Panc1 (cell line): Measurements from ENCODE around the gene NSUN6. TPM values are rescaled to one million over a fixed set of nuclear protein-coding genes. Genes with fewer than 3 reads are reported as not detected.

Experiments
- ATAC-seq: fragments of 200-7000 bp; cut with Tn5 transposase; 2 replicates; pipeline ENCODE4 v1.9.1; 2020; ENCODE audit warnings: mild to moderate bottlenecking, moderate library complexity
- BruUV-seq: library from RNA; stranded (reverse); fragments of 400-500 nt; replicated peaks from 2 replicates; lab custom pipeline; 2021; lab: Mats Ljungman, UMichigan
- CTCF ChIA-PET: fragments of 300-600 bp; sonication (Branson Sonifier 250); formaldehyde crosslinking; loops from one replicate; lab custom pipeline; 2022; ENCODE audit warnings: antibody characterized with exemption; lab: Charles Lee
- POLR2A ChIA-PET: fragments of 300-600 bp; sonication (Branson Sonifier 250); formaldehyde crosslinking; loops from one replicate; lab custom pipeline; 2022; ENCODE audit warnings: antibody characterized with exemption; lab: Charles Lee
- DNase-seq: peaks from one replicate; pipeline ENCODE4 v3.0.0-alpha.2; 2010; ENCODE audit warnings: low read depth, low spot score
- H3K27ac ChIP-seq: 2 replicates; pipeline ENCODE4 v1.5.1; 2011; ENCODE audit warnings: mild to moderate bottlenecking, low read length, inconsistent platforms
- H3K27me3 ChIP-seq: fragments of 200-500 bp; sonication (Bioruptor generic); 2 replicates; pipeline ENCODE4 v1.6.0; 2014; ENCODE audit warnings: low read length, inconsistent platforms; ENCODE audit not compliant: control insufficient read depth, insufficient read depth
- H3K36me3 ChIP-seq: fragments of 200-500 bp; sonication (Bioruptor generic); 2 replicates; pipeline ENCODE4 v1.5.1; 2014; ENCODE audit warnings: inconsistent platforms, mild to moderate bottlenecking, low read length, moderate library complexity; ENCODE audit not compliant: control insufficient read depth, insufficient read depth
- H3K4me1 ChIP-seq: 2 replicates; pipeline ENCODE4 v1.5.1; 2011; ENCODE audit warnings: inconsistent platforms, mild to moderate bottlenecking, low read length, moderate library complexity; ENCODE audit not compliant: control insufficient read depth, insufficient read depth
- H3K4me3 ChIP-seq, 2 experiments: 2 replicates each; pipeline ENCODE4 v1.5.1; 2011 to 2012; ENCODE audit warnings: low read depth in 2 of 2, low read length in 2 of 2, mild to moderate bottlenecking in 2 of 2, inconsistent platforms in 1 of 2, moderate library complexity in 1 of 2
- H3K9me3 ChIP-seq: fragments of 200-500 bp; sonication (Bioruptor generic); 2 replicates; pipeline ENCODE4 v1.5.1; 2014; ENCODE audit warnings: low read depth, mild to moderate bottlenecking, inconsistent platforms, low read length, moderate library complexity; ENCODE audit not compliant: control insufficient read depth, insufficient read depth
- POLR2AphosphoS5 ChIP-seq: IDR thresholded peaks from 2 replicates; pipeline ENCODE4 v1.6.1; 2012; ENCODE audit warnings: mild to moderate bottlenecking, low read depth, low read length, moderate library complexity
- SIN3A ChIP-seq: IDR thresholded peaks from 2 replicates; pipeline ENCODE4 v1.6.1; 2012; ENCODE audit warnings: low read depth, mild to moderate bottlenecking, low read length, moderate library complexity, borderline replicate concordance; ENCODE audit not compliant: insufficient read depth
- TCF7L2 ChIP-seq: IDR thresholded peaks from 2 replicates; pipeline ENCODE4 v1.6.1; 2011; ENCODE audit warnings: mild to moderate bottlenecking, low read depth, low read length, inconsistent platforms
- in situ Hi-C: cut with HindIII; loops from 2 replicates; pipeline ENCODE4 v1.10.0; 2016; ENCODE audit warnings: low sequenced_read_pairs, low pct_unique_long_range_greater_than_20kb
- intact Hi-C: fragments of 100-400 bp; cut with micrococcal nuclease; formaldehyde crosslinking; loops from one replicate; pipeline ENCODE4 v1.10.0; 2022; ENCODE audit not compliant: unreplicated experiment
- total RNA-seq: library from RNA; stranded (reverse); gene quantifications from one replicate; pipeline ENCODE4 v1.2.1, GENCODE V29; 2021; ENCODE audit not compliant: unreplicated experiment
- TF ChIP-seq, protein P1 (sequence below): fragments of 450-650 bp; IDR thresholded peaks from 2 replicates; pipeline ENCODE4 v1.5.1; 2017; ENCODE audit warnings: mild to moderate bottlenecking
- TF ChIP-seq, protein P2 (sequence below), 2 experiments: IDR thresholded peaks; 2 replicates each; pipeline ENCODE4 v1.6.1; 2011 to 2012; ENCODE audit warnings: low read depth in 2 of 2, control low read depth in 1 of 2, low read length in 1 of 2, mild to moderate bottlenecking in 1 of 2, moderate library complexity in 1 of 2; ENCODE audit not compliant: insufficient read depth in 1 of 2

NSUN6 gene
- total RNA-seq, 1 experiment from 2014 or later: 4.3 TPM

DNA sequence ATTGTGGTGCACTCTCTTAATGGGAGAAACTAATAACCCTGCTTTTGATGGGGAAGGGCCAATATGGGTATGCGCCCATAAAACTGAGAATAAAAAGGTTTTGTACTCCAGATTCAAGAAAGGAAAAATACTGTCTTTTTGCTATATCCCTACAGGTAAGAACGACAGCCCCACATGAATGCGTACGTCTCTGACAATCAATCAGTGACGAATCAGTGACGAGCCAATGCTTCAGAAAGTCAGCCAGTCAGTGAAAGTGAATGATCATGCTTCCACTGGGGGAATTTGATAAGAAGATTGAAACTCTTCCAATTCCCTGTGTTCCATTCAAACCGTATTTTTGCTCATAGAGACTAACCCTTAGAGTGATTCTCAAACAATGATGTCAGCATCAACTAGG lies 34.2 kb upstream of the NSUN6 start:
- H3K36me3 ChIP-seq: no peaks in the 10 kb centered on the region
- TF ChIP-seq, protein P1, sequence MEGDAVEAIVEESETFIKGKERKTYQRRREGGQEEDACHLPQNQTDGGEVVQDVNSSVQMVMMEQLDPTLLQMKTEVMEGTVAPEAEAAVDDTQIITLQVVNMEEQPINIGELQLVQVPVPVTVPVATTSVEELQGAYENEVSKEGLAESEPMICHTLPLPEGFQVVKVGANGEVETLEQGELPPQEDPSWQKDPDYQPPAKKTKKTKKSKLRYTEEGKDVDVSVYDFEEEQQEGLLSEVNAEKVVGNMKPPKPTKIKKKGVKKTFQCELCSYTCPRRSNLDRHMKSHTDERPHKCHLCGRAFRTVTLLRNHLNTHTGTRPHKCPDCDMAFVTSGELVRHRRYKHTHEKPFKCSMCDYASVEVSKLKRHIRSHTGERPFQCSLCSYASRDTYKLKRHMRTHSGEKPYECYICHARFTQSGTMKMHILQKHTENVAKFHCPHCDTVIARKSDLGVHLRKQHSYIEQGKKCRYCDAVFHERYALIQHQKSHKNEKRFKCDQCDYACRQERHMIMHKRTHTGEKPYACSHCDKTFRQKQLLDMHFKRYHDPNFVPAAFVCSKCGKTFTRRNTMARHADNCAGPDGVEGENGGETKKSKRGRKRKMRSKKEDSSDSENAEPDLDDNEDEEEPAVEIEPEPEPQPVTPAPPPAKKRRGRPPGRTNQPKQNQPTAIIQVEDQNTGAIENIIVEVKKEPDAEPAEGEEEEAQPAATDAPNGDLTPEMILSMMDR: no peak
- TF ChIP-seq, protein P2, sequence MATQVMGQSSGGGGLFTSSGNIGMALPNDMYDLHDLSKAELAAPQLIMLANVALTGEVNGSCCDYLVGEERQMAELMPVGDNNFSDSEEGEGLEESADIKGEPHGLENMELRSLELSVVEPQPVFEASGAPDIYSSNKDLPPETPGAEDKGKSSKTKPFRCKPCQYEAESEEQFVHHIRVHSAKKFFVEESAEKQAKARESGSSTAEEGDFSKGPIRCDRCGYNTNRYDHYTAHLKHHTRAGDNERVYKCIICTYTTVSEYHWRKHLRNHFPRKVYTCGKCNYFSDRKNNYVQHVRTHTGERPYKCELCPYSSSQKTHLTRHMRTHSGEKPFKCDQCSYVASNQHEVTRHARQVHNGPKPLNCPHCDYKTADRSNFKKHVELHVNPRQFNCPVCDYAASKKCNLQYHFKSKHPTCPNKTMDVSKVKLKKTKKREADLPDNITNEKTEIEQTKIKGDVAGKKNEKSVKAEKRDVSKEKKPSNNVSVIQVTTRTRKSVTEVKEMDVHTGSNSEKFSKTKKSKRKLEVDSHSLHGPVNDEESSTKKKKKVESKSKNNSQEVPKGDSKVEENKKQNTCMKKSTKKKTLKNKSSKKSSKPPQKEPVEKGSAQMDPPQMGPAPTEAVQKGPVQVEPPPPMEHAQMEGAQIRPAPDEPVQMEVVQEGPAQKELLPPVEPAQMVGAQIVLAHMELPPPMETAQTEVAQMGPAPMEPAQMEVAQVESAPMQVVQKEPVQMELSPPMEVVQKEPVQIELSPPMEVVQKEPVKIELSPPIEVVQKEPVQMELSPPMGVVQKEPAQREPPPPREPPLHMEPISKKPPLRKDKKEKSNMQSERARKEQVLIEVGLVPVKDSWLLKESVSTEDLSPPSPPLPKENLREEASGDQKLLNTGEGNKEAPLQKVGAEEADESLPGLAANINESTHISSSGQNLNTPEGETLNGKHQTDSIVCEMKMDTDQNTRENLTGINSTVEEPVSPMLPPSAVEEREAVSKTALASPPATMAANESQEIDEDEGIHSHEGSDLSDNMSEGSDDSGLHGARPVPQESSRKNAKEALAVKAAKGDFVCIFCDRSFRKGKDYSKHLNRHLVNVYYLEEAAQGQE (IDR thresholded peaks at IDR 0.05; ENCODE audit: insufficient read depth in 1 of 2, low read depth in 2 of 2, low read length in 1 of 2): no peak
- TF ChIP-seq POLR2AphosphoS5: no peak
- TF ChIP-seq TCF7L2: no peak
- no peak for TF ChIP-seq SIN3A
- intact Hi-C loops: no loop called here
- no peaks in the 10 kb centered on the region for H3K27me3 ChIP-seq
- no peaks in the 10 kb centered on the region for H3K4me1 ChIP-seq
- H3K4me3 ChIP-seq: no peak overlapping the region
- POLR2A ChIA-PET: no interaction called here
- CTCF ChIA-PET: no interaction called here
- in situ Hi-C loops: no loop called here
- H3K27ac ChIP-seq: no peak overlapping the region
- DNase-seq (no peak), ATAC-seq (no peak)
- H3K9me3 ChIP-seq: no peaks in the 10 kb centered on the region
- BruUV-seq: no TSS peak

DNA sequence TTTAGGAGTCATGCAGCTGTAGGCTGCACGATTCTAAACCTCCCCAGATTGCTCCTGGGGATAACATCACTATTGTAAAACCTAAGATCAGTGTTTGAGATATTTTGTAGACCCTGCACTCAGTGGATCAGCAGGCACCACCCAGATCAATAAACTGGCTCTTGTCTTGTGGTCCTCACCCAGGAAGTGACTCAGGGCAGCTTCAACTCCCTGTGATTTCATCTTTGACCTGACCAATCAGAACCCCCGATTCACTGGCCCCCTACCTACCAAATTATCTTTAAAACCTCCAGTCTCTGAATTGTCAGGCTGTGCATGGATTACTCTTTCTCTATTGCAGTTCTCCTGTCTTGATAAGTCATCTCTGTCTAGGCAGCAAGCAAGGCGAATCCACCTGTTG lies 33.6 kb upstream of the NSUN6 start:
- no peak for ATAC-seq
- Histone ChIP-seq H3K4me3 (no peak overlapping the region), H3K27me3 (no peaks in the 10 kb centered on the region), H3K27ac (no peak overlapping the region), H3K36me3 (no peaks in the 10 kb centered on the region), H3K4me1 (no peaks in the 10 kb centered on the region), H3K9me3 (no peaks in the 10 kb centered on the region)
- POLR2A ChIA-PET: no interaction called here
- CTCF ChIA-PET: no interaction called here
- no TSS peak for BruUV-seq
- in situ Hi-C loops (no loop called here), intact Hi-C loops (no loop called here)
- TF ChIP-seq, protein P2 (IDR thresholded peaks at IDR 0.05; ENCODE audit: insufficient read depth in 1 of 2, low read depth in 2 of 2, low read length in 1 of 2): no peak
- TF ChIP-seq POLR2AphosphoS5 (no peak), SIN3A (no peak), TCF7L2 (no peak)
- TF ChIP-seq, protein P1: no peak
- DNase-seq: no peak
